Measurements from ENCODE around the gene POP4. TPM values are rescaled to one million over a fixed set of nuclear protein-coding genes. Genes with fewer than 3 reads are reported as not detected.

The POP4 gene
- total RNA-seq, 2 donors from 2014 or later, result 94.3 to 108 TPM

GRCh38 chr19:29568036-29569025, 37.8 kb upstream of the POP4 start:
- H3K4me1 Mint-ChIP-seq (ENCODE audit: low read depth in 2 of 2), result peaks cover 0 to 12% of the 10 kb centered on the region in 2 donors
- no peak overlapping the region for H3K4me3 Mint-ChIP-seq
- H3K27me3 Mint-ChIP-seq, result peaks cover 28 to 35% of the 10 kb centered on the region in 2 donors
- H3K36me3 Mint-ChIP-seq, result no peaks in the 10 kb centered on the region
- no peaks in the 10 kb centered on the region for H3K9me3 Mint-ChIP-seq
- ATAC-seq (no peak), DNase-seq (ENCODE audit: low spot score) (no peak)
- H3K27ac Mint-ChIP-seq, result no peak overlapping the region

- Mint-ChIP-seq H3K27ac (no peak overlapping the region), H3K36me3 (no peaks in the 10 kb centered on the region), H3K27me3 (peaks cover 28 to 43% of the 10 kb centered on the region in 2 donors), H3K4me3 (no peak overlapping the region), H3K9me3 (no peaks in the 10 kb centered on the region), H3K4me1 (ENCODE audit: low read depth in 2 of 2) (peaks cover 0 to 12% of the 10 kb centered on the region in 2 donors)
- DNase-seq (ENCODE audit: low spot score) (no peak), ATAC-seq (no peak)
These were observed 36.8 kb upstream of the POP4 start for GRCh38 chr19:29569038-29569911.

DNA sequence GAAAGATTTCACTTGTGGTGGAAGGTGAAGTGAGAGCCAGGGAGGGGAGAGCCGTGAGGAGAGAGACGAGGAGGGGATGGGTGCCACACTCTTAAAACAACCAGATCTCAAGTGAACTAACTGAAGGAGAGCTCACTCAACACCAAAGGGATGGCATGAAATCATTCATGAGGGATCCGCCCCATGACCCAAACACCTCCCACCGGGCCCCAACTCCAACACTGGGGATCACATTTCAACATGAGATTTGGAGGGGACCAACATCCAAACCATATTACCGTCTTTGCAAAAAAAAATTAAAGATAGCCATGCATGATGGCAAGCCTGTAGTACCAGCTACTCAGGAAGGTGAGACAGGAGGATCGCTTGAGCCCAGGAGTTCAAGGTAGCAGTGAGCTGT, 34.9 kb upstream of the POP4 start:
- ATAC-seq, result no peak
- Mint-ChIP-seq H3K36me3 (no peaks in the 10 kb centered on the region), H3K4me1 (ENCODE audit: low read depth in 2 of 2) (peaks cover 10 to 16% of the 10 kb centered on the region in 2 donors), H3K27me3 (peaks cover 41 to 54% of the 10 kb centered on the region in 2 donors), H3K9me3 (no peaks in the 10 kb centered on the region), H3K27ac (no peak overlapping the region), H3K4me3 (no peak overlapping the region)
- no peak for DNase-seq (ENCODE audit: low spot score)

DNA sequence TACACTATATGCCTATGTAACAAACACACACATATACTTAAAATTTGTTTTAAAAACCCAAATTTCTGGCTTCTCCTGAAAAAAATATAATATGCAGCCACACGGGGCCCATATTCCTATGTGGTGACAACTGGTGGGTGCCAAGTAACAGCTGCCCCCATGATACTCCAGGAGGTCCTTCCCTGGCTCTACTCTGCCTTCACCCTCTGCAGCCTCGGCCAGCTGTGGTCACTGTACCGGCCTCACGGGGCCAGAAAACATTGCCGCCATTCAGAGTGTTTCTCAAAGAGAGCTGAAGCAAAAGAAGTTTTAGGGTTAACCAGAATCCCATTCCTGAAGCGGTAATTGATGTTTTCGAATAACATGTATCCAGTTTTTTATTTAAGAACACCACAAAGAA, 32.6 kb upstream of the POP4 start:
- DNase-seq (ENCODE audit: low spot score), result no peak
- H3K4me3 Mint-ChIP-seq, result no peak overlapping the region
- H3K27me3 Mint-ChIP-seq, result peaks cover 52 to 63% of the 10 kb centered on the region in 2 donors
- H3K27ac Mint-ChIP-seq, result no peak overlapping the region
- peaks cover 14 to 19% of the 10 kb centered on the region in 2 donors for H3K4me1 Mint-ChIP-seq (ENCODE audit: low read depth in 2 of 2)
- ATAC-seq, result no peak
- no peaks in the 10 kb centered on the region for H3K36me3 Mint-ChIP-seq
- no peaks in the 10 kb centered on the region for H3K9me3 Mint-ChIP-seq

DNA sequence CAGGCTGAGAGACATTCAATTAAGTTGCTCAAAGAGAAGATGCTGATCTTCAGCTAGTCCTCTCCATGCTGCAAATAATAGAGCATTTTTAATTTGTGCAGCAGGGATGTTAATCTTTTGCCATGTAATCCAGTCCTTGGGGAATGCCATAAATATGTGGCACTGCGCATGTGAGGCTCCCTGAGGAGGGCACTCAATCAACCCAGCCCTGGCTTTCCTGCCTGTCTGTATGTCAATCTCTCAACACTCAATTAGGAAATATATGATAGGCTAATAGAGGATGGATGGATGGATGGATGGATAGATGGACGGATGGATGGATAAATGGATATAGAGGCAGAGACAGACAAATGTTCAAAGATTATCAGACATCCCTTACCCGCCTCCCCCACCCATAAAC, 31.6 kb upstream of the POP4 start:
- peaks cover 14 to 19% of the 10 kb centered on the region in 2 donors for H3K4me1 Mint-ChIP-seq (ENCODE audit: low read depth in 2 of 2)
- ATAC-seq, result no peak
- no peaks in the 10 kb centered on the region for H3K36me3 Mint-ChIP-seq
- no peaks in the 10 kb centered on the region for H3K9me3 Mint-ChIP-seq
- peaks cover 52 to 66% of the 10 kb centered on the region in 2 donors for H3K27me3 Mint-ChIP-seq
- H3K4me3 Mint-ChIP-seq, result no peak overlapping the region
- H3K27ac Mint-ChIP-seq, result no peak overlapping the region
- DNase-seq (ENCODE audit: low spot score), result no peak

GRCh38 chr19:29576046-29576606, 30.0 kb upstream of the POP4 start:
- H3K4me3 Mint-ChIP-seq, result peak overlapping the region; percentile 41
- ATAC-seq, result no peak
- no peak for DNase-seq (ENCODE audit: low spot score)
- H3K36me3 Mint-ChIP-seq, result peaks cover 4% of the 10 kb centered on the region
- H3K4me1 Mint-ChIP-seq (ENCODE audit: low read depth in 2 of 2), result peaks cover 14 to 19% of the 10 kb centered on the region in 2 donors
- H3K27me3 Mint-ChIP-seq, result peaks cover 54% of the 10 kb centered on the region in 2 donors
- H3K27ac Mint-ChIP-seq, result no peak overlapping the region
- H3K9me3 Mint-ChIP-seq, result no peaks in the 10 kb centered on the region

- peak overlapping the region; percentile 46 for H3K4me3 Mint-ChIP-seq
- H3K27me3 Mint-ChIP-seq, result peaks cover 49 to 50% of the 10 kb centered on the region in 2 donors
- DNase-seq (ENCODE audit: low spot score) (no peak), ATAC-seq (peak; percentile 78 to 88)
- peaks cover 14 to 19% of the 10 kb centered on the region in 2 donors for H3K4me1 Mint-ChIP-seq (ENCODE audit: low read depth in 2 of 2)
- peaks cover 4% of the 10 kb centered on the region for H3K36me3 Mint-ChIP-seq
- H3K9me3 Mint-ChIP-seq, result no peaks in the 10 kb centered on the region
- no peak overlapping the region for H3K27ac Mint-ChIP-seq
These were observed 29.1 kb upstream of the POP4 start for GRCh38 chr19:29576761-29577648.

- Mint-ChIP-seq H3K9me3 (no peaks in the 10 kb centered on the region), H3K36me3 (peaks cover 4% of the 10 kb centered on the region), H3K27ac (no peak overlapping the region), H3K4me1 (ENCODE audit: low read depth in 2 of 2) (peaks cover 14 to 19% of the 10 kb centered on the region in 2 donors), H3K27me3 (peaks cover 47 to 48% of the 10 kb centered on the region in 2 donors), H3K4me3 (no peak overlapping the region)
- ATAC-seq (no peak), DNase-seq (ENCODE audit: low spot score) (no peak)
These were observed 28.5 kb upstream of the POP4 start for GRCh38 chr19:29577649-29577963.

DNA sequence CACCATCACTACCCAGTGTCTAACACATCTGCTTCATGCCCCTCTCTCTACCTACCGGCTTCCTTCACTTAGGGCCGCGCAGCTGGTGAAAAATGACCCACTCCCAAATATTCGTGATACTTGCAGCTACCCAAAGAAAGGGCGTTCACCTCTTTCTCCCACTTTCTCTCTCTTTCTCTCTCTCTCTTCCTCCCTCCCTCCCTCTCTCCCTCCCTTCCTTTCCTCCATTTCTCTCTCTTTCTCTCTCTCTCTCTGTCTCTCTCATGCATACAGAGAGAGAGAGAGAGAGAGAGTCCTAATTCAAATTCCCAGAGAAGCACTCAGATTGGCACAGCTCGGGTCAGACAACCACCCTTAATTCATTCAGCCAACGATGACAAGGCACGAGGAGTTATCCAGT, 27.7 kb upstream of the POP4 start:
- Mint-ChIP-seq H3K27me3 (peaks cover 46 to 52% of the 10 kb centered on the region in 2 donors), H3K4me3 (no peak overlapping the region), H3K4me1 (ENCODE audit: low read depth in 2 of 2) (peaks cover 14 to 19% of the 10 kb centered on the region in 2 donors), H3K27ac (no peak overlapping the region), H3K9me3 (no peaks in the 10 kb centered on the region), H3K36me3 (peaks cover 4% of the 10 kb centered on the region)
- ATAC-seq (no peak), DNase-seq (ENCODE audit: low spot score) (no peak)

- Mint-ChIP-seq H3K4me3 (no peak overlapping the region), H3K36me3 (peaks cover 4% of the 10 kb centered on the region), H3K27me3 (peaks cover 50 to 52% of the 10 kb centered on the region in 2 donors), H3K4me1 (ENCODE audit: low read depth in 2 of 2) (peaks cover 14 to 25% of the 10 kb centered on the region in 2 donors), H3K9me3 (no peaks in the 10 kb centered on the region), H3K27ac (no peak overlapping the region)
- DNase-seq (ENCODE audit: low spot score) (no peak), ATAC-seq (no peak)
These were observed 26.7 kb upstream of the POP4 start for GRCh38 chr19:29579308-29579910.

- no peak overlapping the region for H3K4me3 Mint-ChIP-seq
- peaks cover 34 to 43% of the 10 kb centered on the region in 2 donors for H3K27me3 Mint-ChIP-seq
- ATAC-seq (no peak), DNase-seq (ENCODE audit: low spot score) (no peak)
- H3K36me3 Mint-ChIP-seq, result peaks cover 4% of the 10 kb centered on the region
- no peak overlapping the region for H3K27ac Mint-ChIP-seq
- H3K9me3 Mint-ChIP-seq, result no peaks in the 10 kb centered on the region
- H3K4me1 Mint-ChIP-seq (ENCODE audit: low read depth in 2 of 2), result peaks cover 5 to 15% of the 10 kb centered on the region in 2 donors
These were observed 24.7 kb upstream of the POP4 start for GRCh38 chr19:29581398-29581797.

GRCh38 chr19:29583196-29583999, 22.7 kb upstream of the POP4 start:
- no peaks in the 10 kb centered on the region for H3K9me3 Mint-ChIP-seq
- peak overlapping the region; percentile 61 for H3K4me3 Mint-ChIP-seq
- peak; percentile 37 to 50 for ATAC-seq
- peaks cover 4% of the 10 kb centered on the region for H3K36me3 Mint-ChIP-seq
- peaks cover 25 to 42% of the 10 kb centered on the region in 2 donors for H3K27me3 Mint-ChIP-seq
- peak overlapping the region in 1 of 2 donors; percentile 24 for H3K27ac Mint-ChIP-seq
- H3K4me1 Mint-ChIP-seq (ENCODE audit: low read depth in 2 of 2), result peaks cover 8 to 16% of the 10 kb centered on the region in 2 donors
- no peak for DNase-seq (ENCODE audit: low spot score)

All from natural killer cell treated with Interleukin-12 subunit alpha and Interleukin-12 subunit beta and Interleukin-15 and Interleukin-18, amount 100 ng/mL, for 72 hours (primary cell).